Activated T-cell treated with anti-CD3 and anti-CD28 coated beads, Interleukin-2, amount 50 U/mL, for 24 hours (primary cell): Measurements from ENCODE around the gene KCNE2.

Experiments
- DNase-seq: peaks from one replicate; pipeline ENCODE4 v3.0.0-alpha.2; 2020
- H3K27ac Mint-ChIP-seq: 2 replicates; pipeline ENCODE4 v1.8.0; 2020; ENCODE audit warnings: mild to moderate bottlenecking, mixed read lengths
- H3K27me3 Mint-ChIP-seq: 2 replicates; pipeline ENCODE4 v1.8.0; 2020; ENCODE audit warnings: mixed read lengths
- H3K36me3 Mint-ChIP-seq: 2 replicates; pipeline ENCODE4 v1.8.0; 2020; ENCODE audit warnings: low read depth, mixed read lengths
- H3K4me1 Mint-ChIP-seq: 2 replicates; pipeline ENCODE4 v1.8.0; 2020; ENCODE audit warnings: low read depth, mixed read lengths
- H3K4me3 Mint-ChIP-seq: 2 replicates; pipeline ENCODE4 v1.8.0; 2020; ENCODE audit warnings: mild to moderate bottlenecking, moderate library complexity, mixed read lengths
- H3K9me3 Mint-ChIP-seq: 2 replicates; pipeline ENCODE4 v1.8.0; 2020; ENCODE audit warnings: mixed read lengths

Gene KCNE2

DNA sequence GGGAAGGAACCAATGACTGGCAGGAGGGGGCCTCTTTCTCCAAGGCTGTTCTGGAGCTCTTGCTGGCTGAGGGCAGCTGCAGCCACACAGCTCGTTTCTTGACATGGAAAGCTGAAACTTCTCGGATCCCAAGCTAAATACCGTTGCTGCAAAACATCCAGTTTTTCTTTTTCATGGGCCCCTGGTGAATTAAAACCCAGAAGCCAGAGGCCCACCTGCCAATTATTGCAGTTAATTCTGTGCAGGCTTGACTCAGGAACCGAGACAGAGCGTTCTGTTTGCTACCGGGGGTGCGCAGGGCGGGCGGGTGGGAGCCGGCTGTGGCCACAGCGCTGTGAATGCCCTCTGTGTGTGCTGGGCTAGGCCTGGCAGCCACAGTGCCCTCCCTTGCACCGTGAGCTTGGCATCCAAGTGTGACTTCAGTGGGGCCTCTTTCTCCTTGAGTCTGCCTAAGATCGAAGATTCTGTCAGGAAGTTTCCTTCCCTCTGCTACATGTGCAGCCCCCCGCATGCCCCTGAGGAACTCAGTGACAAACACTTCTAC, 19.9 kb upstream of the KCNE2 start:
- Mint-ChIP-seq H3K27ac (no peak overlapping the region), H3K9me3 (no peaks in the 10 kb centered on the region), H3K4me1 (peaks cover 10% of the 10 kb centered on the region), H3K36me3 (no peaks in the 10 kb centered on the region), H3K27me3 (no peaks in the 10 kb centered on the region), H3K4me3 (no peak overlapping the region)
- no peak for DNase-seq

DNA sequence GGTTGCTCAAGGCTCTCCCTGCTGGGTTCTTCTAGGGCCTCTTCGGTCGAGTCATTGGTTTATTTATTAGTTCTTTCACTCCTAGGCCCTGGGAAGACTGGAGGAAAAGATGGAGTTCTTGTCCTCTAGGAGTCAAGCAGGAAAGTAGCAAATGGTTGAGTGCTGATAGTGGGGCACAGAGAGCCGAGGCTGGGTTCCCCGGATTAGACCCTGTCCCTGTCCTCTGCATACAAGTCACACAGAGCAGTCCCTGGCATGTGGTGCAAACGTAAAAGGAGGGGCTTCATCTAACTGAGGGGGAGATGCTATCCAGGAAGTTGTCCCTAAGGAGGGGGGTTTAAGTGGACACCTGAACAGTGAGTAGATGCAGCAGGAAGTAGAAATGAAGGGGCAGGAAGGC, 19.2 kb upstream of the KCNE2 start:
- no peak overlapping the region for H3K27ac Mint-ChIP-seq
- no peaks in the 10 kb centered on the region for H3K27me3 Mint-ChIP-seq
- no peaks in the 10 kb centered on the region for H3K36me3 Mint-ChIP-seq
- H3K9me3 Mint-ChIP-seq = no peaks in the 10 kb centered on the region
- no peak for DNase-seq
- peaks cover 10% of the 10 kb centered on the region for H3K4me1 Mint-ChIP-seq
- no peak overlapping the region for H3K4me3 Mint-ChIP-seq

DNA sequence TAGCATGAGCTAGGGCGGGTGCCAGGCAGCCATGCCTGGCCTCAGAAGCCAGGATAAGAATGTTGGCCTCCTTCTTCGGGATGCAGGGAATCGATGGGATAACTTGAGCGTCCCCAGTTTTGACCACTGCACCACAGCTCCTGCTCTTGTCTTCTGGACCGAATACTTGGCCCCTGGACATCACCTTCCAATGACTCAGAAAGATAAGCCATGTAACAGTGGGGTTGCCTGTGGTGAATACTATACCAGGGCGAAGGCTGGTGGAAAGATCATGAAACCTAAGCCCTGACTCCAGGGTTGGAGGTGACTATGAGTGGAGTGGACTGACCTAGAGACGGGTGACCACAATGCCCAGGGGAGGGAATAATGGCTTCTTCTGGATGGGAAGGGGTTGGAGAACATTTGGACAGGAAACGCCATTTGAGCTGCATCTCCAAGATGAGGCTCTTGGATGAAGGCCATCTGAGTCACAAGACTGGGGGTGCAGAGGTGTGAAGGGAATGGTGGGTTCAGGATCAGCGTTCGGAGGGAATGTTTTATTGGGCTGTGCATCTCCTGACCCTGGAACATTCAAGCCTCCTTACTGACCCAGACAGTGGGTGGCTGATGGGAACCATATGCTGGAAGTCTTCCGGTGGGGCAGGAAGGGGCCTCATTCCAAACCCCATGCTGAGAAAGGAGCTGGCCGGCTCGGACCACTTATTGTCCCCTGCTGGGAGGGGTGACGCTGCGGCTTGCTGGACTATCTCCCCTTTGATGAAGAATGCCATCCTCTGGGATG, 18.5 kb upstream of the KCNE2 start:
- no peak overlapping the region for H3K4me3 Mint-ChIP-seq
- DNase-seq = no peak
- no peaks in the 10 kb centered on the region for H3K9me3 Mint-ChIP-seq
- peaks cover 8% of the 10 kb centered on the region for H3K4me1 Mint-ChIP-seq
- H3K36me3 Mint-ChIP-seq = no peaks in the 10 kb centered on the region
- no peaks in the 10 kb centered on the region for H3K27me3 Mint-ChIP-seq
- no peak overlapping the region for H3K27ac Mint-ChIP-seq

DNA sequence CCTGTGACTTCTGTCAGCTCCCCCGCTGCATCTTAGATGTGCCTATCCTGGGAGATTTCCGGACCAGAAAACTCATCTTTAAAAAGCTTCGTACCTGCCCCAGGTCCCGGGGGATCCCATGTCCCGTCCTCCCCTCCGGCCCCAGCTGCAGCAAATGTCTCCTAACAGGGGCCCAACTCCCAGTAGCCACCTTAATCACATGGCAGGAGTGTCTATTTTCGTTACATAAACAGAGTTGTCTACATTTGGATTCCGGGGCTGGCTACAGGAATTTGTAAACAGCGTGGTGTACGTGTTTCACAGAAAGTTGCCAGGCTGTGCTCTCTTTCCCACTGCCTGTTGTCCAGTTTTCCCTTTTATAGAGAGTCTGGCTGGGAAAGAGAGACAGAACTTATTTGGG, 17.9 kb upstream of the KCNE2 start:
- Mint-ChIP-seq H3K27me3 (no peaks in the 10 kb centered on the region), H3K27ac (no peak overlapping the region), H3K4me3 (no peak overlapping the region), H3K36me3 (no peaks in the 10 kb centered on the region), H3K9me3 (no peaks in the 10 kb centered on the region), H3K4me1 (peaks cover 4% of the 10 kb centered on the region)
- no peak for DNase-seq

DNA sequence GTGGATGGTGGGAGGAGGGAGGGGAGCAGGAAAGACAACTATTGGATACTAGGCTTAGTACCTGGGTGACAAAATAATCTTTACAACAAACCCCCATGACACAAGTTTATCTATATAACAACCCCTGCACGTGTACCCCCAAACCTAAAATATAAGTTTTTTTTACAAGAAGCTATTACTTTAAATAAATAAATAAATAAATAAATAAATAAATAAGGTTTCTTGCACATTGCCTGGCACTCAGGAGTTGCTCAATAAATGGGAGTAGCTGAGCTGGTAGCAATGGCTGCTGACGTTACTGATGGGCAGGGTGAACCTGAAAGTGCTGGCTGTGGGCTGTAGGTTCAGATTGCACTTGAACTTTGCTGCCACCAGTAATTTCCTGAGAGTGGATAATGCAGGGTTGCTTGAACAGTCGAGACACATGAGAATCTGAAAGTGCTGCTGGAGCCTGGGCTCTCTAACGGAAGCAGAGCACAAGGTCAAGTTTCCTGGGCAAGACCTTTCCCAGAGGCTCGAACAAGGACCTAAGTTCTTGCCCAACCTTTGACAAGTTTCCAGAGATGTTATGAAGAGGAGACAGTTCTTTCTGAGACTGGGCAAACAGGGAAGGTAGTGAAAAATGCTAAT, 14.8 kb upstream of the KCNE2 start:
- Mint-ChIP-seq H3K4me3 (no peak overlapping the region), H3K27ac (no peak overlapping the region), H3K4me1 (peaks cover 7% of the 10 kb centered on the region), H3K27me3 (no peaks in the 10 kb centered on the region), H3K9me3 (no peaks in the 10 kb centered on the region), H3K36me3 (no peaks in the 10 kb centered on the region)
- no peak for DNase-seq

DNA sequence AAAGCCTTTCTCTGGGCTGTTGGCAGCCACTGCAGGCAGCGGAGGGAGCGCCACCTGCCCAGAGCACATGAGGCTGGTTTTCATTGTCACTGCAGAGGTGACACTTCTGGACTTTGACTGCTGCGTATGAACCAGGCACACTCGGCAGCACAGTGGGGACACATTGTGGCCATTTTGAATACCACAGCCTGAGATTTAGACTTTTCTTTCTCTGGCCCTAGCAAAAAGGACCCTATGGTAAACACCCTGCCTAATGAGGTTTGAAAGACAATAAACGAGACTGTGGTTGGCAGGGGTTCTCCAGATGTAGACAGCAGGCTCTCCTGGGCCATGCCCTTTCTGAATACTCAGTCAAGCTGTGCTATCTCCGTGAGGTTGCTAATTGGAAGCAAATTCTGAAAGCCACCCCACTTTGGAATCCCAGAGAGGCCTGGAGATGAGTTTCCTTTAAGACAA, 12.0 kb upstream of the KCNE2 start:
- no peak overlapping the region for H3K27ac Mint-ChIP-seq
- no peak for DNase-seq
- no peaks in the 10 kb centered on the region for H3K9me3 Mint-ChIP-seq
- peaks cover 16% of the 10 kb centered on the region for H3K27me3 Mint-ChIP-seq
- no peaks in the 10 kb centered on the region for H3K36me3 Mint-ChIP-seq
- peaks cover 7% of the 10 kb centered on the region for H3K4me1 Mint-ChIP-seq
- no peak overlapping the region for H3K4me3 Mint-ChIP-seq

DNA sequence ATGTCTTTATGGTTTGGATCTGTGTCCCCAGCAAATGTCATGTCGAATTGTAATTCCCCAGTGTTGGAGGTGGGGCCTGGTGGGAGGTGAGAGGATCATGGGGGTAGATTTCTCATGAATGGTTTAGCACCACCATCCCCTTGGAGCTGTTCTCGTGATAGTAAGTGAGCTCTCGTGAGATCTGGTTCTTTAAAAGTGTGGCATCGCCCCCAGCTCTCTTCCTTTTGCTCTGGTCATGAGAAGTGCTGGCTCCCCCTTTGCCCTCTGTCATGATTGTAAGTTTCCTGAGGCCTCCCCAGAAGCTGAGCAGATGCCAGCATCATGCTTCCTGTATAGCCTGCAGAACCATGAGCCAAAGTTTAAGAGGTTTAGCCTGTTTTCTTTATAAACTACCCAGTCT, 11.2 kb upstream of the KCNE2 start:
- H3K4me1 Mint-ChIP-seq = peaks cover 7% of the 10 kb centered on the region
- no peaks in the 10 kb centered on the region for H3K36me3 Mint-ChIP-seq
- H3K9me3 Mint-ChIP-seq = no peaks in the 10 kb centered on the region
- H3K27me3 Mint-ChIP-seq = peaks cover 22% of the 10 kb centered on the region
- H3K4me3 Mint-ChIP-seq = no peak overlapping the region
- H3K27ac Mint-ChIP-seq = no peak overlapping the region
- DNase-seq = no peak

DNA sequence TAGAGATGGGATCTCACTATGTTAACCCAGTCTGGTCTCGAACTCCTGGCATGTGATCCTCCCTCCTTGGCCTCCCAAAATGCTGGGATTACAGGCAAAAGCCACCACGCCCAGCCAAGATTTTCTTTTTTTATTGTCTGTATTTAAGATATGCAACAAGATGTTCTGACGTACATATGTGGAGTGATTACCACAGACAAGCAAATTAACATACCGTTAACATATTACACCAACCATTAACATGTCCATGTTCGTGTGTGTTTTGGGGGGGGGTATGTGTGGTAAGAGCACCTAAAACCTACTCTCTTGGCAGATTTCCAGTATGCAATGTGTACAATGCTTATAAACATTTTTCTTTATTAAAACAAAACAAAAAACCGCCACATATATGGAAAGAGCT, 10.6 kb upstream of the KCNE2 start:
- Mint-ChIP-seq H3K36me3 (no peaks in the 10 kb centered on the region), H3K4me3 (no peak overlapping the region), H3K4me1 (peaks cover 2% of the 10 kb centered on the region), H3K27ac (no peak overlapping the region), H3K27me3 (peaks cover 23% of the 10 kb centered on the region), H3K9me3 (no peaks in the 10 kb centered on the region)
- DNase-seq = no peak

DNA sequence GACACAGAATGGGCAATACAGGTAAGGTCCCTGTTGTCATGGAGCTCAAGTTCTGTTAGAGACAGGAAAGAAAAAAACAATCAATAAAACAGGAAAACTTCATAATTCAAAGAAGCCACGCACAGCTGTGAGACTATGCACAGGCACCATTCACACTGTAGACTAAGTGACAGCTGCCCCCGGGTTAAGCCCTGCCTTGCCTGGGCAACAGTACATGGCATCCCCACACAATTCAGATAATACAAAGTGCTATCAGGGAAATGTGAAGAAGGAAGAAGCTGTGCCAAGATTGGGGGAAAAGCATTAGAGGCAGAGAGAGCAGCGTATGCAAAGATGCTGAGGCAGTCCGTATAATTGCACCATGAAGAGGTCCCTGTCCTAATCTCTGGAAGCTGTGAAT, 9.0 kb upstream of the KCNE2 start:
- no peak overlapping the region for H3K27ac Mint-ChIP-seq
- H3K27me3 Mint-ChIP-seq = peaks cover 29% of the 10 kb centered on the region

DNA sequence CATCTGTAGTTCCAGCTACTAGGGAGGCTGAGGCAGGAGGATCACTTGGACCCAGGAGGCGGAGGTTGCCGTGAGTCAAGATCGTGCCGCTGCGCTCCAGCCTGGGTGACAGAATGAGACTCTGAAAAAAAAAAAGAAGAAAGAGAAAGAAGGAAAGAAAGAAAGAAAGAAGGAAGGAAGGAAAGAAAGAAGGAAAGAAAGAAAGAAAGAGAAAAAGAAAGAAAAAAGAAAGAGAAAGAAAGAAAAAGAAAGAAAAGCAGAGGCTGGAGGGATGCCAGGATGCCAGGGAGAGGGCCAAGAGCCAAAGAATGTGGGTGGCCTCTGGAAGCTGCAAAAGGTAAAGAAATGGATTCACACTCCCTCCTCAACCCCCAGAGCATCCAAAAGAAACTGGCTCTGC, 8.2 kb upstream of the KCNE2 start:
- Mint-ChIP-seq H3K36me3 (no peaks in the 10 kb centered on the region), H3K27ac (no peak overlapping the region), H3K27me3 (peaks cover 29% of the 10 kb centered on the region), H3K4me1 (peaks cover 2% of the 10 kb centered on the region), H3K4me3 (no peak overlapping the region), H3K9me3 (peaks cover 3% of the 10 kb centered on the region)
- DNase-seq = no peak

More for the DNA sequence above, 9.0 kb upstream of the KCNE2 start:
- Mint-ChIP-seq H3K9me3 (peaks cover 3% of the 10 kb centered on the region), H3K36me3 (no peaks in the 10 kb centered on the region), H3K4me3 (no peak overlapping the region), H3K4me1 (peaks cover 2% of the 10 kb centered on the region)
- no peak for DNase-seq

DNA sequence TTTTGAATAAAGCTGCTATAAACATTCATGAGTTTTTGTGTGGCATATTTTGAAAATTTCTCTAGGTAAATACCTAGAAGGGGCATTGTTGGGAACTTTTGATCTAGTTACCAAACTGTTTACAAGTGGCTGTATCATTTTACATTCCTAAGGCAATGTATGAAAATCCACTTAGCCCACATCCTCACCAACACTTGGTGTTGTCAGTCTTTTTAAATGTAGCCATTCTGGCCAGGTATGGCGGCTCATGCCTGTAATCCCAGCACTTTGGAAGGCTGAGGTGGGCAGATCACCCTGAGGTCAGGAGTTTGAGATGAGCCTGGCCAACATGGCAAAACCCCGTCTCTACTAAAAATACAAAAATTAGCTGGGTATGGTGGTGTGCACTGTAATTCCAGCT, 5.9 kb upstream of the KCNE2 start:
- Mint-ChIP-seq H3K4me1 (peaks cover 8% of the 10 kb centered on the region), H3K27ac (no peak overlapping the region), H3K36me3 (no peaks in the 10 kb centered on the region), H3K27me3 (peaks cover 38% of the 10 kb centered on the region), H3K4me3 (no peak overlapping the region), H3K9me3 (peaks cover 3% of the 10 kb centered on the region)
- no peak for DNase-seq

DNA sequence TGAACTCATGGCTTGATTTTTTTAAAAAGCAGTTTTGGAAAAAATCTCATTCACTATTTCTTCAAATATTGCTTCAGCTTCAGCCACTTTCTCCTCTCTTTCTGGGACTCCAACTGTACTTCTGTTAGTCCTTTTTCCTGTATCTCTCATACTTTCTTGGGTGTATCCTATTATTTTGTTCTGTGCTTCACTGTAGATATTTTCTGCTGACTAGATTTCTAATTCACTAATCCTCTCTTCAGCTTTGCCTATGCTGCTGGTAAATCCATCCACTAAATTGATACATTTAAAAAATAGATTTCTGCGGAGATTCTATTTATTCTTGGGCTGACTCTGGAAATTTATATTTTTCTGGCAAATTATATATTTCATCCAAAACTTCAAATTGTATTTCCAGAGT, 4.9 kb upstream of the KCNE2 start:
- peaks cover 40% of the 10 kb centered on the region for H3K27me3 Mint-ChIP-seq
- no peak overlapping the region for H3K27ac Mint-ChIP-seq
- no peak for DNase-seq
- peaks cover 3% of the 10 kb centered on the region for H3K9me3 Mint-ChIP-seq
- H3K4me3 Mint-ChIP-seq = no peak overlapping the region
- no peaks in the 10 kb centered on the region for H3K36me3 Mint-ChIP-seq
- peaks cover 6% of the 10 kb centered on the region for H3K4me1 Mint-ChIP-seq

DNA sequence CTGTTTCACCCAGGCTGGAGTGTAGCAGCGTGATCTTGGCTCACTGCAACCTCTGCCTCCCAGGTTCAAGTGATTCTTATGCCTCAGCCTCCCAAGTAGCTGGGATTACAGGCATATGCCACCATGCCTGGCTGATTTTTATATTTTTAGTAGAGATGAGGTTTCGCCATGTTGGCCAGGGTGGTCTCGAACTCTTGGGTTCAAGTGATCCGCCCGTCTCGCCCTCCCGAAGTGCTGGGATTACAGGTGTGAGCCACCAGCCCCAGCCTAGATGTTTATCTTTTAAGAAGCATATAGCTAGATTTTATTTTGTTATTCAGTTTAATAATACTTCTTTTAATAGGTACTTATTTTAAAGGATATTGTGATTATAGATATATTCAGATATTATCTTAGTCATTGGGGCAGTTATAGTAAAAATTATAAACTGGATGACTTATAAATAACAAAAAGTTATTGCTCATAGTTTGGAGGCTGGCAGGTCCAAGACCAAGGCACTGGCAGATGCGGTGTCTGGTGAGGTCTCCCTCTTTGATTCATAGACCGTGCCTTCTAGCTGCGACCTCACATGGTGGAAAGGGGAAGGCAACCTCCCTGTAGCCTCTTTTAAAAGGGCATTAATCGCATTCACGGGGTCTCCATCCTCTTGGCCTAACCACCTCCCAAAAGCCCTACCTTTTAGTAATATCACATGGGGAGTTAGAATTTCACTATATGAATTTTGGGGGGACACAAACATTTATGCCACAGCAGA, 3.1 kb upstream of the KCNE2 start:
- peaks cover 3% of the 10 kb centered on the region for H3K9me3 Mint-ChIP-seq
- peaks cover 6% of the 10 kb centered on the region for H3K4me1 Mint-ChIP-seq
- peaks cover 32% of the 10 kb centered on the region for H3K27me3 Mint-ChIP-seq
- no peak for DNase-seq
- no peak overlapping the region for H3K4me3 Mint-ChIP-seq
- H3K27ac Mint-ChIP-seq = no peak overlapping the region
- no peaks in the 10 kb centered on the region for H3K36me3 Mint-ChIP-seq

DNA sequence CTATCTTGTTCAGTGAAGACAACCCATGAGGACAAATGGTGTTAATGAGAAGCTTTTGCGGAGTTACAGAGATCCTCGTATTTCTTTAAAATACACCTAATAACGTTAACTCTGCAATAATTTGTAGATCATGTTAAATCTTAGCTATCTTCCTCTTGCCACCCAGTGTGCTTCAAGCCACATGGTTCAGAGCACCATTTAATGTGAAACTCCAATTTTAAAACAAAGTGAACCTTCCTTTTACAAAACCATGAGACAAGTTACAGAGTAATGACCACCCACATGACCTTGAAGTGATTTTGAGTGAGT, 1.7 kb upstream of the KCNE2 start:
- DNase-seq = no peak
- Mint-ChIP-seq H3K4me1 (peaks cover 6% of the 10 kb centered on the region), H3K27me3 (peaks cover 22% of the 10 kb centered on the region), H3K27ac (no peak overlapping the region), H3K4me3 (no peak overlapping the region), H3K9me3 (peaks cover 3% of the 10 kb centered on the region), H3K36me3 (no peaks in the 10 kb centered on the region)

DNA sequence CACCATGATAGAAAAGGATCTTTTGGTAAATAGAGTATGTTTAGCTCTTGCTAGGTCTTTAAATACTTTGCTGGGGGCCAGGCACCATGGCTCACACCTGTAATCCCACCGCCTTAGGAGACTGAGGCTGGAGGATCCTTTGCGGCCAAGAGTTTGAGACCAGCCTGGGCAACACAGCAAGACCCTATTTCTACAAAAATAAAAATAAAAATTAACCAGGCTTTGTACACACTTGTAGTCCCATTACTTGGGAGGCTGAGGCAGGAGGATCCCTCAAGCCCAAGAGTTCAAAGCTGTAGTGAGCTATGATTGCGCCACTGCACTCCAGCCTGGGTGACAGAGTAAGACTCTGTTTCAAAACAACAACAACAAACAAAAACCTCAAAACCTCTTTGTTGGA, 1.1 kb upstream of the KCNE2 start:
- no peak overlapping the region for H3K4me3 Mint-ChIP-seq
- no peak for DNase-seq
- H3K27me3 Mint-ChIP-seq = peaks cover 17% of the 10 kb centered on the region
- peaks cover 3% of the 10 kb centered on the region for H3K9me3 Mint-ChIP-seq
- H3K27ac Mint-ChIP-seq = no peak overlapping the region
- H3K4me1 Mint-ChIP-seq = peaks cover 6% of the 10 kb centered on the region
- no peaks in the 10 kb centered on the region for H3K36me3 Mint-ChIP-seq
